H1 (cell line): ENCODE measurements around the gene NPFFR2. TPM values are rescaled to one million over a fixed set of nuclear protein-coding genes. Genes with fewer than 3 reads are reported as not detected.

Experiments
- CTCF ChIA-PET: fragments of 300-600 bp; sonication (Branson Sonifier 250); formaldehyde crosslinking; loops from one replicate; lab custom pipeline; 2021; ENCODE audit not compliant: partially characterized antibody; lab: Charles Lee
- POLR2A ChIA-PET: fragments of 300-600 bp; sonication (Branson Sonifier 250); formaldehyde crosslinking; loops from one replicate; lab custom pipeline; 2021; ENCODE audit warnings: inconsistent platforms; ENCODE audit not compliant: partially characterized antibody; lab: Charles Lee
- DNase-seq, 2 experiments: peaks; one replicate each; pipeline versions ENCODE4 v3.0.0 to v3.0.0-alpha.2; 2010 to 2022; ENCODE audit warnings: low spot score in 2 of 2, low read depth in 1 of 2, mixed read lengths in 1 of 2
- FAIRE-seq: peaks from 2 replicates; lab custom pipeline; 2011; peaks lifted over from hg19 to GRCh38; lab: Jason Lieb, UNC
- H2AFZ ChIP-seq: 2 replicates; pipeline ENCODE4 v1.8.1; 2012; ENCODE audit warnings: low read length, inconsistent platforms
- H2AK5ac ChIP-seq: 2 replicates; pipeline ENCODE4 v1.6.1; 2013; ENCODE audit warnings: low read depth, low read length
- H2BK120ac ChIP-seq: replicated peaks from 2 replicates; pipeline ENCODE3; 2013; ENCODE audit warnings: low read depth, low read length, inconsistent platforms
- H2BK12ac ChIP-seq: 2 replicates; pipeline ENCODE4 v1.6.1; 2013; ENCODE audit warnings: low read depth, low read length
- H2BK15ac ChIP-seq: 2 replicates; pipeline ENCODE4 v1.6.1; 2013; ENCODE audit warnings: low read length
- H2BK20ac ChIP-seq: 2 replicates; pipeline ENCODE4 v1.6.1; 2013; ENCODE audit warnings: low read length
- H2BK5ac ChIP-seq: 2 replicates; pipeline ENCODE4 v1.6.1; 2013; ENCODE audit warnings: low read depth, low read length
- H3K14ac ChIP-seq: 2 replicates; pipeline ENCODE4 v1.6.1; 2013; ENCODE audit warnings: inconsistent platforms; ENCODE audit not compliant: insufficient read length
- H3K18ac ChIP-seq: 2 replicates; pipeline ENCODE4 v1.6.1; 2013; ENCODE audit warnings: low read length; ENCODE audit errors: extremely low read depth
- H3K23ac ChIP-seq: 2 replicates; pipeline ENCODE4 v1.6.1; 2013; ENCODE audit warnings: inconsistent platforms; ENCODE audit not compliant: insufficient read length
- H3K23me2 ChIP-seq: 2 replicates; pipeline ENCODE4 v1.6.1; 2013; ENCODE audit warnings: low read depth, low read length
- H3K27ac ChIP-seq: 2 replicates; pipeline ENCODE4 v1.6.1; 2011; ENCODE audit warnings: low read depth, low read length, inconsistent platforms
- H3K27me3 ChIP-seq, 4 experiments: replicated peaks in 1 of 4; 1 replicate in 1 of 4; 2 replicates in 3 of 4; pipeline versions ENCODE4 v1.6.1 to v1.8.1; 2011 to 2013; ENCODE audit warnings: low read length in 3 of 4, mild to moderate bottlenecking in 3 of 4, inconsistent platforms in 2 of 4, mixed read lengths in 2 of 4, moderate library complexity in 1 of 4; ENCODE audit not compliant: control insufficient read depth in 3 of 4, insufficient read depth in 3 of 4; ENCODE audit errors: extremely low read depth in 1 of 4
- H3K36me3 ChIP-seq, 4 experiments: 2 replicates each; pipeline versions ENCODE4 v1.6.1 to v1.8.1; 2011 to 2013; ENCODE audit warnings: mild to moderate bottlenecking in 4 of 4, low read length in 3 of 4, moderate library complexity in 2 of 4, control low read depth in 1 of 4, inconsistent platforms in 1 of 4; ENCODE audit not compliant: insufficient read depth in 4 of 4, control insufficient read depth in 2 of 4
- H3K4ac ChIP-seq: replicated peaks from 2 replicates; pipeline ENCODE3; 2013; ENCODE audit warnings: low read length, low read depth, mixed read lengths, inconsistent platforms; ENCODE audit not compliant: insufficient read length
- H3K4me1 ChIP-seq, 4 experiments: replicated peaks in 1 of 4; 1 replicate in 1 of 4; 2 replicates in 3 of 4; pipeline versions ENCODE4 v1.6.1 to v1.8.1; 2011 to 2013; ENCODE audit warnings: low read length in 3 of 4, inconsistent platforms in 2 of 4, mixed read lengths in 1 of 4; ENCODE audit not compliant: insufficient read depth in 4 of 4, control insufficient read depth in 3 of 4
- H3K4me2 ChIP-seq, 2 experiments: 2 replicates each; pipeline versions ENCODE4 v1.6.1 to v1.8.1; 2011 to 2013; ENCODE audit warnings: low read depth in 2 of 2, low read length in 2 of 2, control low read depth in 1 of 2, inconsistent platforms in 1 of 2, mild to moderate bottlenecking in 1 of 2; ENCODE audit not compliant: insufficient read depth in 1 of 2
- H3K4me3 ChIP-seq, 4 experiments: fragments of 200-600, 300-600 bp in 1 of 4; sonication (generic), shearing (Covaris generic), sonication (Bioruptor Twin) in 1 of 4; 2 replicates each; pipeline versions ENCODE4 v1.5.1 to v1.8.1; 2011 to 2016; ENCODE audit warnings: low read length in 4 of 4, low read depth in 3 of 4, control low read depth in 2 of 4, inconsistent platforms in 2 of 4, mild to moderate bottlenecking in 2 of 4, mixed read lengths in 1 of 4, moderate library complexity in 1 of 4; ENCODE audit not compliant: insufficient read depth in 2 of 4; ENCODE audit errors: extremely low read depth in 1 of 4
- H3K56ac ChIP-seq: replicated peaks from 2 replicates; pipeline ENCODE3; 2013; ENCODE audit warnings: low read depth, mild to moderate bottlenecking, mixed read lengths, low read length, inconsistent platforms; ENCODE audit not compliant: insufficient read length
- H3K79me1 ChIP-seq: 2 replicates; pipeline ENCODE4 v1.6.1; 2013; ENCODE audit warnings: low read depth, low read length, control low read depth
- H3K79me2 ChIP-seq, 2 experiments: 2 replicates each; pipeline versions ENCODE4 v1.6.1 to v1.8.1; 2012 to 2013; ENCODE audit warnings: low read length in 2 of 2, mild to moderate bottlenecking in 2 of 2, inconsistent platforms in 1 of 2; ENCODE audit not compliant: insufficient read depth in 2 of 2, control insufficient read depth in 1 of 2
- H3K9ac ChIP-seq, 4 experiments: replicated peaks in 1 of 4; 1 replicate in 1 of 4; 2 replicates in 3 of 4; pipeline versions ENCODE4 v1.6.1 to v1.8.1; 2011 to 2013; ENCODE audit warnings: low read depth in 3 of 4, low read length in 3 of 4, control low read depth in 2 of 4, mild to moderate bottlenecking in 2 of 4, moderate library complexity in 2 of 4, inconsistent platforms in 1 of 4; ENCODE audit errors: extremely low read depth in 1 of 4
- H3K9me3 ChIP-seq, 2 experiments: 2 replicates each; pipeline versions ENCODE4 v1.6.1 to v1.8.1; 2012 to 2013; ENCODE audit warnings: mild to moderate bottlenecking in 2 of 2, moderate library complexity in 2 of 2, control low read depth in 1 of 2, inconsistent platforms in 1 of 2, low read depth in 1 of 2, low read length in 1 of 2, mixed read lengths in 1 of 2; ENCODE audit not compliant: insufficient read depth in 2 of 2
- H4K20me1 ChIP-seq, 2 experiments: replicated peaks in 1 of 2; 2 replicates each; pipeline versions ENCODE3 to v1.8.1; 2011 to 2013; ENCODE audit warnings: inconsistent platforms in 2 of 2, low read length in 2 of 2, mild to moderate bottlenecking in 1 of 2; ENCODE audit not compliant: insufficient read depth in 2 of 2, control insufficient read depth in 1 of 2
- H4K5ac ChIP-seq: 2 replicates; pipeline ENCODE4 v1.6.1; 2013; ENCODE audit warnings: low read length, low read depth, mixed read lengths, inconsistent platforms; ENCODE audit not compliant: insufficient read length
- H4K8ac ChIP-seq: 2 replicates; pipeline ENCODE4 v1.8.0; 2013; ENCODE audit warnings: mild to moderate bottlenecking, moderate library complexity, low read length, inconsistent platforms; ENCODE audit not compliant: insufficient read depth; ENCODE audit errors: extremely low read depth
- H4K91ac ChIP-seq: replicated peaks from 2 replicates; pipeline ENCODE3; 2013; ENCODE audit warnings: low read length, mixed read lengths, inconsistent platforms; ENCODE audit not compliant: insufficient read length
- CEBPB ChIP-seq: IDR thresholded peaks from 2 replicates; pipeline ENCODE4 v1.6.1; 2012; ENCODE audit warnings: low read depth, low read length
- CTBP2 ChIP-seq: IDR thresholded peaks from 2 replicates; pipeline ENCODE4 v1.7.0; 2011; ENCODE audit warnings: borderline replicate concordance, mild to moderate bottlenecking, moderate library complexity, mixed read lengths, low read length; ENCODE audit not compliant: insufficient read depth, insufficient read length
- EGR1 ChIP-seq: IDR thresholded peaks from 2 replicates; pipeline ENCODE4 v1.6.1; 2011; ENCODE audit warnings: low read depth, low read length, borderline replicate concordance
- EZH2 ChIP-seq: fragments of 200-600 bp; sonication (generic); IDR thresholded peaks from 2 replicates; pipeline ENCODE4 v1.7.1; 2012; ENCODE audit warnings: low read depth, mild to moderate bottlenecking, moderate library complexity, low read length, inconsistent platforms; ENCODE audit not compliant: severe bottlenecking
- FOSL1 ChIP-seq: IDR thresholded peaks from 2 replicates; pipeline ENCODE4 v1.6.1; 2011; ENCODE audit warnings: mild to moderate bottlenecking, low read depth, low read length, moderate library complexity; ENCODE audit not compliant: insufficient read depth
- HDAC2 ChIP-seq, 2 experiments: fragments of 300-600 bp in 1 of 2; sonication (generic) in 1 of 2; IDR thresholded peaks; 2 replicates each; pipeline ENCODE4 v1.6.1; 2011 to 2012; ENCODE audit warnings: low read depth in 2 of 2, low read length in 2 of 2, mild to moderate bottlenecking in 2 of 2, moderate library complexity in 2 of 2, borderline replicate concordance in 1 of 2, inconsistent platforms in 1 of 2
- JUN ChIP-seq: IDR thresholded peaks from 2 replicates; pipeline ENCODE4 v1.6.1; 2011; ENCODE audit warnings: low read depth, mild to moderate bottlenecking, improper control_type of control experiment, low read length
- KDM1A ChIP-seq: fragments of 200-600, 300-600 bp; sonication (generic); IDR thresholded peaks from 2 replicates; pipeline ENCODE4 v1.7.1; 2016; ENCODE audit warnings: mild to moderate bottlenecking, low read length, borderline replicate concordance
- RFX5 ChIP-seq: IDR thresholded peaks from 2 replicates; pipeline ENCODE4 v1.6.1; 2011; ENCODE audit warnings: low read depth, low read length, improper control_type of control experiment, borderline replicate concordance
- SIN3A ChIP-seq, 2 experiments: IDR thresholded peaks in 1 of 2; conservative IDR thresholded peaks in 1 of 2; 2 replicates each; pipeline ENCODE4 v1.6.1; 2011 to 2012; ENCODE audit warnings: low read length in 2 of 2, improper control_type of control experiment in 1 of 2, low read depth in 1 of 2, mild to moderate bottlenecking in 1 of 2
- SIX5 ChIP-seq: IDR thresholded peaks from 2 replicates; pipeline ENCODE4 v1.6.1; 2011; ENCODE audit warnings: mild to moderate bottlenecking, low read depth, low read length
- TAF7 ChIP-seq: optimal IDR thresholded peaks from 2 replicates; pipeline ENCODE3; 2011; ENCODE audit warnings: low read depth, mild to moderate bottlenecking, inconsistent platforms, low read length, moderate library complexity, borderline replicate concordance
- ZNF274 ChIP-seq: IDR thresholded peaks from 2 replicates; pipeline ENCODE4 v1.7.0; 2012; ENCODE audit warnings: low read length, borderline replicate concordance; ENCODE audit errors: extremely low read depth
- WGBS, 2 experiments: shearing (Covaris generic) in 1 of 2; methylation state at CpG; one replicate each; pipeline versions ENCODE4 v1.1.6 to v1.1.7; 2013 to 2015; ENCODE audit warnings: low lambda C conversion rate in 2 of 2, mixed read lengths in 2 of 2, inconsistent platforms in 1 of 2, low coverage in 1 of 2, missing lambda C conversion rate in 1 of 2; ENCODE audit not compliant: insufficient replicate concordance in 2 of 2, insufficient coverage in 1 of 2, insufficient read length in 1 of 2; ENCODE audit errors: extremely low coverage in 1 of 2, missing lambda C conversion rate in 1 of 2; 5-methylcytosine and 5-hydroxymethylcytosine counted together
- polyA plus RNA-seq, 7 experiments: library from polyadenylated mRNA; depleted of rRNA in 3 of 7; stranded (reverse) in 5 of 7; unstranded in 2 of 7; fragments of >200 nt in 5 of 7; fragments of 200-250 nt in 2 of 7; gene quantifications; 1 replicate in 5 of 7; 2 replicates in 1 of 7; 4 replicates in 1 of 7; pipeline versions ENCODE4 v1.2.1 to v1.2.3, GENCODE V29; 2011 to 2013; ENCODE audit warnings: missing spikeins in 2 of 7, mixed read lengths in 2 of 7
- total RNA-seq: library from RNA; stranded (reverse); fragmentation: NEBNext Ultra II Directional; extraction: Animal tissue kit (Norgen Biotek cat#: 25700); gene quantifications from 2 replicates; pipeline ENCODE4 v1.2.1, GENCODE V29; 2021

NPFFR2 gene
- total and polyA plus RNA-seq, 2 of the 8 experiments (the other 6 are each of a cell fraction or from before 2014, with no cell fraction given): 0.26 to 0.53 TPM

GRCh38 chr4:72019688-72020087 lies 12.1 kb upstream of the NPFFR2 start:
- Histone ChIP-seq H3K36me3 (no peaks in the 10 kb centered on the region), H3K9ac (no peak overlapping the region), H3K9me3 (no peaks in the 10 kb centered on the region; a peak in 1 of 4 replicates), H2BK12ac (no peak overlapping the region), H3K27ac (no peak overlapping the region), H3K79me1 (no peaks in the 10 kb centered on the region), H4K20me1 (no peaks in the 10 kb centered on the region), H4K91ac (no peak overlapping the region), H2BK5ac (no peak overlapping the region), H3K27me3 (peaks cover 0 to 1% (median 0%) of the 10 kb centered on the region in 4 experiments; a peak in 1 of 7 replicates), H3K79me2 (no peaks in the 10 kb centered on the region), H3K18ac (no peak overlapping the region), H4K5ac (no peak overlapping the region), H3K14ac (no peak overlapping the region), H3K4me3 (no peak overlapping the region), H3K23ac (no peak overlapping the region), H3K4ac (no peak overlapping the region), H3K23me2 (no peaks in the 10 kb centered on the region), H2BK120ac (no peak overlapping the region), H3K4me1 (no peaks in the 10 kb centered on the region; a peak in 1 of 7 replicates), H2BK20ac (no peak overlapping the region), H2AFZ (no peak overlapping the region), H4K8ac (no peak overlapping the region), H3K56ac (no peak overlapping the region), H2BK15ac (no peak overlapping the region), H2AK5ac (no peak overlapping the region), H3K4me2 (no peak overlapping the region)
- no peak for TF ChIP-seq TAF7
- TF ChIP-seq EZH2: no peak
- TF ChIP-seq CEBPB: no peak
- TF ChIP-seq FOSL1: no peak
- no peak for TF ChIP-seq SIN3A (conservative IDR thresholded peaks at IDR 0.05 in 1 of 2, IDR thresholded peaks at IDR 0.05 in 1 of 2; ENCODE audit: low read depth in 1 of 2, low read length in 2 of 2)
- no peak for TF ChIP-seq HDAC2 (IDR thresholded peaks at IDR 0.05; ENCODE audit: borderline replicate concordance in 1 of 2, low read depth in 2 of 2, low read length in 2 of 2)
- no peak for TF ChIP-seq SIX5
- no peak for TF ChIP-seq ZNF274
- no peak for TF ChIP-seq JUN
- TF ChIP-seq EGR1: no peak
- no peak for TF ChIP-seq RFX5
- no peak for TF ChIP-seq KDM1A
- TF ChIP-seq CTBP2: no peak
- POLR2A ChIA-PET: no interaction called here
- 84% methylated on average over 3 of the region's 3 CpGs; no CpG with 5 or more reads in 1 of the 2 experiments for whole genome bisulfite sequencing, 2 experiments
- DNase-seq (no peak), FAIRE-seq (no peak)
- CTCF ChIA-PET: interaction anchor here (1.2 kb wide), 1 partner anchor 11 kb away, joined by 5 read pairs; no protein-coding TSS in a partner anchor
